ENCODE results near the gene PSMA3. TPM values are rescaled to one million over a fixed set of nuclear protein-coding genes. Genes with fewer than 3 reads are reported as not detected.

Gene PSMA3
- total and polyA plus RNA-seq, 9 of the 15 experiments (the other 6 are each of a cell fraction or from before 2014, with no cell fraction given), result 129 to 786 (median 319) TPM

DNA sequence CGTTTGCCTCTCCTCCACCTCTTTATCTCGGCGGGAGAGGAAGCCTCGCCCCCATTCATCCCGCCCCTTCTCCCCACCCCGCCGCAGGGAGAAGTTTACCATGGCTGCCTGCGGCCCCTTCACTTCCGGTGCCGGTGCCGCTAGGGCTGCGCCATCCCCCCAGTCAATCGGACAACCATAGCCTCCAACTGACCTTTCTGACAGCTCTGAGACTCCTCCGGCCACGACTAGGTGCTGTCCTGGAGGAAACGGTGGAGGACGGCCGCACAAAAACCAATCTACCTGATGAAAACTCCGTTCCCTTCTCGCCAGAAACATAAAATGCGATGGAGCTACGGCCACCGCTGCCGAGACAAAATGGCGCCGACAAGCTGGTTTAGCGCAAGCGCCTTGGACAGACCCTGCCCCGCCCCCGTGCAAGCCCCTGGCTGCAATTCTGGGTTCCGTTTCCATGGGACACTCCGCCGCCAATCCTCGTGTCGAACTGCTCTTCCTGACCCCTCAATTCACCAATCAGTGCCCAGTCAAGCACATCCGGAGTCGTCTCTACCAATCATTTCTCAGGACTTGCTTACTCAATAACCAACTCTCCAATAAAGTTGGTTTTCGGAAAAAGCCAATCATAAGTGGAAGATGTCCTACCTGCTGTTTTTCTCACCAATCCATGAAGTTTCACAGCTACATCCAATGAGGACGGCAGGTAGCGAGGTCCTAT, 53.3 kb downstream of the PSMA3 start (continued):
- TF ChIP-seq TBP (optimal IDR thresholded peaks at IDR 0.05; ENCODE audit: low read depth, low read length), result peak; percentile 55
- TF ChIP-seq, protein P1, sequence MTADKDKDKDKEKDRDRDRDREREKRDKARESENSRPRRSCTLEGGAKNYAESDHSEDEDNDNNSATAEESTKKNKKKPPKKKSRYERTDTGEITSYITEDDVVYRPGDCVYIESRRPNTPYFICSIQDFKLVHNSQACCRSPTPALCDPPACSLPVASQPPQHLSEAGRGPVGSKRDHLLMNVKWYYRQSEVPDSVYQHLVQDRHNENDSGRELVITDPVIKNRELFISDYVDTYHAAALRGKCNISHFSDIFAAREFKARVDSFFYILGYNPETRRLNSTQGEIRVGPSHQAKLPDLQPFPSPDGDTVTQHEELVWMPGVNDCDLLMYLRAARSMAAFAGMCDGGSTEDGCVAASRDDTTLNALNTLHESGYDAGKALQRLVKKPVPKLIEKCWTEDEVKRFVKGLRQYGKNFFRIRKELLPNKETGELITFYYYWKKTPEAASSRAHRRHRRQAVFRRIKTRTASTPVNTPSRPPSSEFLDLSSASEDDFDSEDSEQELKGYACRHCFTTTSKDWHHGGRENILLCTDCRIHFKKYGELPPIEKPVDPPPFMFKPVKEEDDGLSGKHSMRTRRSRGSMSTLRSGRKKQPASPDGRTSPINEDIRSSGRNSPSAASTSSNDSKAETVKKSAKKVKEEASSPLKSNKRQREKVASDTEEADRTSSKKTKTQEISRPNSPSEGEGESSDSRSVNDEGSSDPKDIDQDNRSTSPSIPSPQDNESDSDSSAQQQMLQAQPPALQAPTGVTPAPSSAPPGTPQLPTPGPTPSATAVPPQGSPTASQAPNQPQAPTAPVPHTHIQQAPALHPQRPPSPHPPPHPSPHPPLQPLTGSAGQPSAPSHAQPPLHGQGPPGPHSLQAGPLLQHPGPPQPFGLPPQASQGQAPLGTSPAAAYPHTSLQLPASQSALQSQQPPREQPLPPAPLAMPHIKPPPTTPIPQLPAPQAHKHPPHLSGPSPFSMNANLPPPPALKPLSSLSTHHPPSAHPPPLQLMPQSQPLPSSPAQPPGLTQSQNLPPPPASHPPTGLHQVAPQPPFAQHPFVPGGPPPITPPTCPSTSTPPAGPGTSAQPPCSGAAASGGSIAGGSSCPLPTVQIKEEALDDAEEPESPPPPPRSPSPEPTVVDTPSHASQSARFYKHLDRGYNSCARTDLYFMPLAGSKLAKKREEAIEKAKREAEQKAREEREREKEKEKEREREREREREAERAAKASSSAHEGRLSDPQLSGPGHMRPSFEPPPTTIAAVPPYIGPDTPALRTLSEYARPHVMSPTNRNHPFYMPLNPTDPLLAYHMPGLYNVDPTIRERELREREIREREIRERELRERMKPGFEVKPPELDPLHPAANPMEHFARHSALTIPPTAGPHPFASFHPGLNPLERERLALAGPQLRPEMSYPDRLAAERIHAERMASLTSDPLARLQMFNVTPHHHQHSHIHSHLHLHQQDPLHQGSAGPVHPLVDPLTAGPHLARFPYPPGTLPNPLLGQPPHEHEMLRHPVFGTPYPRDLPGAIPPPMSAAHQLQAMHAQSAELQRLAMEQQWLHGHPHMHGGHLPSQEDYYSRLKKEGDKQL (CRISPR knock-in tag; IDR thresholded peaks at IDR 0.05; ENCODE audit: borderline replicate concordance), result no peak
- no peak for TF ChIP-seq WHSC1 (IDR thresholded peaks at IDR 0.05; ENCODE audit: low read length)
- TF ChIP-seq, protein P2, sequence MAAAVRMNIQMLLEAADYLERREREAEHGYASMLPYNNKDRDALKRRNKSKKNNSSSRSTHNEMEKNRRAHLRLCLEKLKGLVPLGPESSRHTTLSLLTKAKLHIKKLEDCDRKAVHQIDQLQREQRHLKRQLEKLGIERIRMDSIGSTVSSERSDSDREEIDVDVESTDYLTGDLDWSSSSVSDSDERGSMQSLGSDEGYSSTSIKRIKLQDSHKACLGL (CRISPR knock-in tag; IDR thresholded peaks at IDR 0.05; ENCODE audit: borderline replicate concordance, poor library complexity, severe bottlenecking), result no peak
- TF ChIP-seq ZNF707 (CRISPR knock-in tag; conservative IDR thresholded peaks at IDR 0.05), result no peak
- peak; percentile 97 for TF ChIP-seq NFRKB (IDR thresholded peaks at IDR 0.05; ENCODE audit: low read depth)
- peak; percentile 85 for TF ChIP-seq SMAD4 (CRISPR knock-in tag; conservative IDR thresholded peaks at IDR 0.05)
- TF ChIP-seq PHF8 (IDR thresholded peaks at IDR 0.05; ENCODE audit: borderline replicate concordance, low read length), result peak; percentile 81
- no peak for TF ChIP-seq ZNF780A (CRISPR knock-in tag; IDR thresholded peaks at IDR 0.05)
- TF ChIP-seq, protein P3, sequence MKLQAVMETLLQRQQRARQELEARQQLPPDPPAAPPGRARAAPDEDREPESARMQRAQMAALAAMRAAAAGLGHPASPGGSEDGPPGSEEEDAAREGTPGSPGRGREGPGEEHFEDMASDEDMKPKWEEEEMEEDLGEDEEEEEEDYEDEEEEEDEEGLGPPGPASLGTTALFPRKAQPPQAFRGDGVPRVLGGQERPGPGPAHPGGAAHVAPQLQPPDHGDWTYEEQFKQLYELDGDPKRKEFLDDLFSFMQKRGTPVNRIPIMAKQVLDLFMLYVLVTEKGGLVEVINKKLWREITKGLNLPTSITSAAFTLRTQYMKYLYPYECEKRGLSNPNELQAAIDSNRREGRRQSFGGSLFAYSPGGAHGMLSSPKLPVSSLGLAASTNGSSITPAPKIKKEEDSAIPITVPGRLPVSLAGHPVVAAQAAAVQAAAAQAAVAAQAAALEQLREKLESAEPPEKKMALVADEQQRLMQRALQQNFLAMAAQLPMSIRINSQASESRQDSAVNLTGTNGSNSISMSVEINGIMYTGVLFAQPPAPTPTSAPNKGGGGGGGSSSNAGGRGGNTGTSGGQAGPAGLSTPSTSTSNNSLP (IDR thresholded peaks at IDR 0.05; ENCODE audit: borderline replicate concordance, low read depth, low read length), result no peak
- TF ChIP-seq, protein P4, sequence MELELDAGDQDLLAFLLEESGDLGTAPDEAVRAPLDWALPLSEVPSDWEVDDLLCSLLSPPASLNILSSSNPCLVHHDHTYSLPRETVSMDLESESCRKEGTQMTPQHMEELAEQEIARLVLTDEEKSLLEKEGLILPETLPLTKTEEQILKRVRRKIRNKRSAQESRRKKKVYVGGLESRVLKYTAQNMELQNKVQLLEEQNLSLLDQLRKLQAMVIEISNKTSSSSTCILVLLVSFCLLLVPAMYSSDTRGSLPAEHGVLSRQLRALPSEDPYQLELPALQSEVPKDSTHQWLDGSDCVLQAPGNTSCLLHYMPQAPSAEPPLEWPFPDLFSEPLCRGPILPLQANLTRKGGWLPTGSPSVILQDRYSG (tag; conservative IDR thresholded peaks at IDR 0.05; ENCODE audit: low read depth), result peak; percentile 98
- TF ChIP-seq ZNF146 (CRISPR knock-in tag; IDR thresholded peaks at IDR 0.05; ENCODE audit: unreplicated experiment), result no peak
- TF ChIP-seq FIP1L1 (IDR thresholded peaks at IDR 0.05; ENCODE audit: low read depth, low read length, poor library complexity, severe bottlenecking), result no peak
- no peak for TF ChIP-seq ZNF253 (CRISPR knock-in tag; conservative IDR thresholded peaks at IDR 0.05)
- peak; percentile 5 for TF ChIP-seq CCNT2 (IDR thresholded peaks at IDR 0.05; ENCODE audit: borderline replicate concordance, extremely low read depth, insufficient read length, low read depth, low read length)
- TF ChIP-seq HEY1 (CRISPR knock-in tag; IDR thresholded peaks at IDR 0.05; ENCODE audit: borderline replicate concordance), result 0 out of 2 replicates have a peak, but pooled peaks have one; percentile 42
- TF ChIP-seq, protein P5, sequence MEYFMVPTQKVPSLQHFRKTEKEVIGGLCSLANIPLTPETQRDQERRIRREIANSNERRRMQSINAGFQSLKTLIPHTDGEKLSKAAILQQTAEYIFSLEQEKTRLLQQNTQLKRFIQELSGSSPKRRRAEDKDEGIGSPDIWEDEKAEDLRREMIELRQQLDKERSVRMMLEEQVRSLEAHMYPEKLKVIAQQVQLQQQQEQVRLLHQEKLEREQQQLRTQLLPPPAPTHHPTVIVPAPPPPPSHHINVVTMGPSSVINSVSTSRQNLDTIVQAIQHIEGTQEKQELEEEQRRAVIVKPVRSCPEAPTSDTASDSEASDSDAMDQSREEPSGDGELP (CRISPR knock-in tag; IDR thresholded peaks at IDR 0.05; ENCODE audit: borderline replicate concordance), result peak; percentile 74

Measured in K562 (cell line).